Epithelial cell of prostate (primary cell): ENCODE measurements around the gene PLA2G2D.

Experiments
- DNase-seq: peaks from one replicate; pipeline ENCODE4 v3.0.0-alpha.2; 2011; ENCODE audit warnings: low read depth, low spot score
- H3K27ac ChIP-seq: fragments of 450-650 bp; 2 replicates; pipeline ENCODE4 v1.5.1; 2017; ENCODE audit warnings: mild to moderate bottlenecking

Gene PLA2G2D, protein sequence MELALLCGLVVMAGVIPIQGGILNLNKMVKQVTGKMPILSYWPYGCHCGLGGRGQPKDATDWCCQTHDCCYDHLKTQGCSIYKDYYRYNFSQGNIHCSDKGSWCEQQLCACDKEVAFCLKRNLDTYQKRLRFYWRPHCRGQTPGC

GRCh38 chr1:20119347-20119746 lies at the start of gene PLA2G2D:
Gene PLA2G2D, minus strand, starts transcription at chr1:20119536. Its CDS starts 38 bp downstream, at chr1:20119498.
- H3K27ac ChIP-seq, result no peak within 1 kb of the TSS
- no peak for DNase-seq

GRCh38 chr1:20168564-20169491 lies 49.5 kb upstream of the PLA2G2D start:
- DNase-seq, result no peak
- no peak overlapping the region for H3K27ac ChIP-seq

DNA sequence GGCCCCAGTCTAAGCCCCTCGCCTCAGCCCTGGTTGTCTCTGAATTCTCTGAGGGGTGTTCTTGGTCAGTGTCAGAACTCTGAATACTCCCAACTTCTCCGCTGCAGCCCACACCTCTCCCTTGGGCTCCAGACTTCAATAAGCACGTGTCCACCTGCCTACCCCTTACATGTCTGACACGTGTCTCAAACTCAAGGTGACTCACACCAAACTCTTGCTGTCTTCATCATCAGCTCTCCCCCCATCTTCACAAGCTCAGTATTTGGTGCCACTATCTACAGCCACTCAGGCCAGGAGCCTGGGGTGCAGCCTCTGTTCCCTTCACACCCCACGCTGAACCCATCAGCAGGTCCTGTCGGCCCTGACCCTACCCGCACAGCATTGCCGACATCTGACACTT lies 47.8 kb upstream of the PLA2G2D start:
- no peak overlapping the region for H3K27ac ChIP-seq
- DNase-seq, result no peak

DNA sequence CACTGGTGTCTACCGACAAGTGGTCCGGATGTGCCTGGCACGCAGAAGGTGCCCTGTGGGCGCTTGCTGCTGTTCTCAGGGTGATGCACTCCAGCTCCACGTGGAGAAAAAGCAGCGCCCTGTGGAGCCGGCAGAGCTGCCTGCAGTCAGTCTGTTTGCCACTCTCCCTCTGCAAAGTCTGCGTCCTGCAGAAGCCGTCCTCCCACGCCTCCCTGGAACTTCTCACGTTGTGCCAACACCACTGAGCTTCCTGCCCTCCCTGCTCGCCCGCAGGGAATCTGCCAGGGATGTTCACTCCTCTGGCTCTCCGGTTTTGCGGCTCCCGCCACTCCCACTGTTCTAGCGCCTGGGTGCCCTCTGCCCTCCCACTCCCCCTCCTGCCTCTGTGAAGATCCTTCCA lies 46.7 kb upstream of the PLA2G2D start:
- DNase-seq, result no peak
- H3K27ac ChIP-seq, result no peak overlapping the region

- DNase-seq, result no peak
- no peak overlapping the region for H3K27ac ChIP-seq
Measured at GRCh38 chr1:20165522-20165951, 46.2 kb upstream of the PLA2G2D start.

- H3K27ac ChIP-seq, result no peak overlapping the region
- no peak for DNase-seq
Measured at GRCh38 chr1:20164694-20165202, 45.4 kb upstream of the PLA2G2D start.

GRCh38 chr1:20160034-20160433 lies 40.7 kb upstream of the PLA2G2D start:
- H3K27ac ChIP-seq, result no peak overlapping the region
- DNase-seq, result no peak

- no peak overlapping the region for H3K27ac ChIP-seq
- DNase-seq, result no peak
Measured at GRCh38 chr1:20158358-20159070, 39.2 kb upstream of the PLA2G2D start.

DNA sequence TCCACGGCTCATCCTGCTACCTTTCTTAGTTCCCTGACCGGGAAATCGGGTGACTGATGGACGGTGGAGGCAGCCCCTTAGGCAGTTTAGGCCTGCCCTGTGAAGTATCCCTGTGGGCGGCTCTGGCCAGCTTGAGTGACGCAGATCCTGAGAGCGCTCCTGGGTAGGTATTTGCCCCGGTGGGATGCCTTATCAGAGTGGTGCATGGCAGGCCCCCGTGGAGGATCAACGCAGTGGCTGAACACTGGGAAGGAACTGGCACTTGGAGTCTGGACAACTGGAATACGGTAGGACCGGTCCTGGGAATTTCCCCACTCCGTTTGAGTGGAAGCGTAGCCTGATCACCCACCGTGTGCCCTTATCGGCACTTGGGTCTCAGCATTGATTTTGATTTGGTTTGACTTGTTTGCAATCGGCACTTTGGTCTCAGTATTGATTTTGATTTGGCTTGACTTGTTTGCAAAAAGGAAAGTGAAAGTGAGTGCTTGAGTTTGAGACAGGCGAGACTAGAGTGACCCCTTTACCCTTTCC lies 35.0 kb upstream of the PLA2G2D start:
- H3K27ac ChIP-seq, result no peak overlapping the region
- DNase-seq, result no peak

DNA sequence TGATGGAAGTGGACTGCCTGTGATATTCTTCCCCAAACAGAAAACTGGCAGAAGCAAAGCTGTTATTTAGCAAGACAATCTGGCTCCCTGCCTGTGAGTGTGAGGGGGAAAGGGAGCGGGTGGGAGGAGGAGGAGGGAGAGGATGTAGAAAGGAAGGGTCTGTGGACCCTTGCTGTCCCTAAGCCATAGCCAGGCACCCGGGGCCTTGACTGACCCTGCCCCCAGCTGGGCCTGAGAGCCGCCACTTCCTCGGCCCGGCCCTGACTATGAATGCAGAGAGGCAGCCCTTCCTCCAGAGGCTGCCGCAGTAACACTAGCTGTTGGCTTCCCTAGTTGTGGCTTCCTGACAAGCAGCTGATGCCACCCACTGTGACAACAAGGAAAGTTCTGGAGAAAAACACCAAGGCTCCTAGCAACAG lies 33.7 kb upstream of the PLA2G2D start:
- no peak overlapping the region for H3K27ac ChIP-seq
- no peak for DNase-seq

- H3K27ac ChIP-seq, result no peak overlapping the region
- no peak for DNase-seq
Measured at GRCh38 chr1:20152599-20152930, 33.2 kb upstream of the PLA2G2D start.

GRCh38 chr1:20151906-20152598 lies 32.7 kb upstream of the PLA2G2D start:
- no peak overlapping the region for H3K27ac ChIP-seq

DNA sequence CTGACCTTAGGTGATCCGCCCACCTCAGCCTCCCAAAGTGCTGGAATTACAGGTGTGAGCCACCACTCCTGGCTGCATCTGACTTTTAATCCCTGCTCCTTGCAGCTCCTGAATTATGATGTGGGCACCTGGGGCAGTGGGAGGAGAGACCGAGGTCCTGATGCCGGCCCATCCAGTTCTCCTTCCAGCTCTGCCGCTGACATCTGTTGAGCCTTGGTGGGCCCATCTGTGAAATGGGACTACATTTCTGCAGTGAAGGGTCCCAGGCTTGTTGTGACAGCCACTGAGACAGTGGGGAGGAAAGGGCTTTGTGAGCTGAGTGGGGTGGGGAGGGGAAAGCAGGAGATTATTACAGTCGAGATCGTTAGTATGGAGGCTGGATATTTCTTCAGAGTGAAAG lies 31.6 kb upstream of the PLA2G2D start:
- DNase-seq, result no peak
- H3K27ac ChIP-seq, result no peak overlapping the region

More at GRCh38 chr1:20151906-20152598, 32.7 kb upstream of the PLA2G2D start:
- no peak for DNase-seq

GRCh38 chr1:20150326-20150705 lies 31.0 kb upstream of the PLA2G2D start:
- DNase-seq, result no peak
- H3K27ac ChIP-seq, result no peak overlapping the region

- H3K27ac ChIP-seq, result no peak overlapping the region
- DNase-seq, result no peak
Measured at GRCh38 chr1:20149601-20150325, 30.4 kb upstream of the PLA2G2D start.

DNA sequence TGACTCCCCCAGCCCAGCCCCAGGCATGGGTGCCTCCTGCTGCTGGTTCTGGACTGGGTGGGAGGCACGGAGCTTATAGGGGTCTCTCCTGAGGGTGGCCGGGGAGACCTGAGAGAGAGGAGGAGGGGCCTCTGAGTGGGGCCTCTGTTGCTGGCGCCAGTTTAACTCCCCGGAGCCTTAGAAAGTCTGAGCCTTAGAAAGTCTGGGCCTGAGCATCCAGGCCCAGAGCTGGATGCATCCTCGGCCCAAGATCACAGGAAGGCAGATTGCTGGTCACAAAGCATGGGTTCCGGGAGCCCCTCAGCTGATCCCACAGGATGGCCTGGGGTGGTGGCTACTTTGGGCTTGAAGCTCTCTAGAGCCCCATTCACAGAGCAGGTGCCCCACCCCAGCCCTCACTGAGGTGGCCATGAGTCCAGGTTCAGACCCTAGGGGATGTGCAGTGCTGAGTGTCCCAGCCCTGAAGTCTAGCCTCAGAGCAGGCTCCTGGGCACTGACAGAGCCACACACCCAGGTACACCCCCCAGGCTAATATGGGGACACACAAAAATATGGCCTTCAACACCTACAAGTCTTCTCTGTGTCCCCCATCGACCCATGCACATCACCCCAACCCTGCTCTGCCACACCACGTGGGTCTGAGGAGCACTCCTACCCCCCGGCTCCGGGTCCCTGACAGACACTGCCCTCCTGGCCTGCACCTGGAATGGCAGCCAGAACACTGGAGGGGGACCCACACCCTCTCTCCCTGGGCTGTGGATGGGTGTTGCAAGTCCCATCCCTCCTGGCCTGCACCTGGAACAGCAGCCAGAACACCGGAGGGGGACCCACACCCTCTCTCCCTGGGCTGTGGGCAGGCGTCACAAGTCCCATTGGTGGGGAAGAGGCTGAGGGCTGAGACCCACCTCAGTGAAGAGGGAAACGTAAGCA lies 29.5 kb upstream of the PLA2G2D start:
- no peak for DNase-seq
- no peak overlapping the region for H3K27ac ChIP-seq

DNA sequence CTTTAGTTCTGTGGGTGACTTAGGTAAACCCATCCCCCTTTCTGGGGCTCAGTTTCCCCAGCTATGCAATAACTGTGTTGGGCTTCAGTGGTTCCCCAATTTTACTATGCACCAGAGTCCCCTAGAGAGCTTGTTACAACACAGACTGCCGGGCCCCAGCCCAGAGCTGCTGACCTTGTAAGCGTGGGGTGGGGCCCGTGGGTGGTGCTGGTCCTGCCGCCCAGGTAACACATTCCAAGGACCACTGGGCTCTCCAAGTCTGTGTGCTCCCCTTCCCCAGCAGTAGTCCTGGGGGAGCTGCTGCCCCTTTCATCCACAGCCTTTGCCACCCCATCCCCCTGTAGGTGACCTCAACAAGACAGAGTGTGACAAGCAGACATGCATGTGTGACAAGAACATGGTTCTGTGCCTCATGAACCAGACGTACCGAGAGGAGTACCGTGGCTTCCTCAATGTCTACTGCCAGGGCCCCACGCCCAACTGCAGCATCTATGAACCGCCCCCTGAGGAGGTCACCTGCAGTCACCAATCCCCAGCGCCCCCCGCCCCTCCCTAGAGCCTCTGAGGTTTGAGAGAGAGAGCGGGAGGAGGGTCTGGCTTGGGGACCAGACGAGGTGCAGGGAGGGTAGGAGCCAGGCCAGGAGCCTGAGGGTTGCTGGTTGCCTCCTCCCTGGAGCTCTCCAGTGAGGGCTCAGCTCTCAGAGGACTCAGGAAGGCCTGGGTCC lies 28.7 kb upstream of the PLA2G2D start:
- DNase-seq, result no peak
- no peak overlapping the region for H3K27ac ChIP-seq
